CD4-positive, alpha-beta T cell treated with Interleukin-21 for 1 hour (primary cell): ENCODE measurements around the gene CDK5R2.
A peak's percentile ranks its signal among the peaks of the same experiment; 100 is the strongest.

Source experiments
- DNase-seq: peaks from one replicate; pipeline ENCODE4 v3.0.0-alpha.2; 2020

Gene CDK5R2

GRCh38 chr2:218990612-218991011, 31.1 kb downstream of the CDK5R2 start:
- DNase-seq: no peak

DNA sequence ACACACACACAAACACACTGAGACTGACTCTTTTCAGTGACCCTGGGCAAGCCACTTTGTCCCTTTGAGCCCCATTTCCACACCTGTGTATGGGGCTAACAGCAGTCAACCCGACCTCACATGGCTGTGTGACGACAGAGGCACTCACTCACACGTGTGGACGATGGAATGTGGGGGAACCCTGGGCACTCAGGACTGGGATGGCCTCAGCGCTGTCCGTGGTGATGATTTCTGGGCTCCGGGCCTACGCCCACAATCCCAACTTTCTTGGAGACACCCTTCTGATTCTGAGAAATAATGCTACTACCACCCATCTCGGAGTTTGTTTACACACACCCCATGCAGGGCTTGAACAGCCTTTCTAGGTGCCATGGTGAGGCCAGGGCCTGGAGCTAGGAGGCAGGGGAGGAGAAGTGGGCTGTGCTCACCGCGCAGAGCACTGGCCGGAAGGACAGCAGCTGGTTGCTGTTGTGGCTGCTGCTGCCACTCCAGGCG, 32.3 kb downstream of the CDK5R2 start:
- no peak for DNase-seq

- no peak for DNase-seq
Observed at GRCh38 chr2:218992196-218992595, 32.7 kb downstream of the CDK5R2 start.

DNA sequence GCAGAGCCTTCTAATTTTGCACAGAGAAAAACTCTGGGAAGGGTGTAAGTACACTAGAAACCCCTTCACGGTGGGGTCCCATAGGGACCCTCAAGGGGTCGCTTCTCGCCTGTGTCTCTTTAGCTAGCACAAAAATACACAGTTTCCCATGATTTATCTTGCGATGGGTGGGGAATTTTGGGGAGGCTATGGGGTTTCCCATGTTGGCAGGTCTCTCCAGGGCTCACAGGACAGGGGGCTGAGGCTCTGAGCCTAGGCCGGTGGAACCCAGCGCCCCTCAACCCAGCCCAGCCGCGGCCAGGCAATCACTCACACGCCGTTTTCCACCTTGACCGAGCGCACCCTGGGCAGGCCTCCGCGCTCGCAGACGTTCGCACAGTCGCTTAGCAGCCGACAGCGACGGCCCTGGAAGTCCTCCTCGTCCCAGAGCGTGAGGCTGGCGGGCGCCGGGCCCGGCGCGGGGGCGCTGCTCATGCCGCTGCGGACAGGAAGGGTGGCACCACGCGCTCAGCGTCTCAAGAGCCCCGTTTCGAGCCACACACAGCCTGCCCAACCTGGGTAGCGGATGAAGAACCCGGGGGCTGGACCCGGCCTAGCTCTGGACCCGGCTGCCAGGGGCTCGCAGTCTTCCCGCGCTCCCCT, 33.4 kb downstream of the CDK5R2 start:
- no peak for DNase-seq

DNA sequence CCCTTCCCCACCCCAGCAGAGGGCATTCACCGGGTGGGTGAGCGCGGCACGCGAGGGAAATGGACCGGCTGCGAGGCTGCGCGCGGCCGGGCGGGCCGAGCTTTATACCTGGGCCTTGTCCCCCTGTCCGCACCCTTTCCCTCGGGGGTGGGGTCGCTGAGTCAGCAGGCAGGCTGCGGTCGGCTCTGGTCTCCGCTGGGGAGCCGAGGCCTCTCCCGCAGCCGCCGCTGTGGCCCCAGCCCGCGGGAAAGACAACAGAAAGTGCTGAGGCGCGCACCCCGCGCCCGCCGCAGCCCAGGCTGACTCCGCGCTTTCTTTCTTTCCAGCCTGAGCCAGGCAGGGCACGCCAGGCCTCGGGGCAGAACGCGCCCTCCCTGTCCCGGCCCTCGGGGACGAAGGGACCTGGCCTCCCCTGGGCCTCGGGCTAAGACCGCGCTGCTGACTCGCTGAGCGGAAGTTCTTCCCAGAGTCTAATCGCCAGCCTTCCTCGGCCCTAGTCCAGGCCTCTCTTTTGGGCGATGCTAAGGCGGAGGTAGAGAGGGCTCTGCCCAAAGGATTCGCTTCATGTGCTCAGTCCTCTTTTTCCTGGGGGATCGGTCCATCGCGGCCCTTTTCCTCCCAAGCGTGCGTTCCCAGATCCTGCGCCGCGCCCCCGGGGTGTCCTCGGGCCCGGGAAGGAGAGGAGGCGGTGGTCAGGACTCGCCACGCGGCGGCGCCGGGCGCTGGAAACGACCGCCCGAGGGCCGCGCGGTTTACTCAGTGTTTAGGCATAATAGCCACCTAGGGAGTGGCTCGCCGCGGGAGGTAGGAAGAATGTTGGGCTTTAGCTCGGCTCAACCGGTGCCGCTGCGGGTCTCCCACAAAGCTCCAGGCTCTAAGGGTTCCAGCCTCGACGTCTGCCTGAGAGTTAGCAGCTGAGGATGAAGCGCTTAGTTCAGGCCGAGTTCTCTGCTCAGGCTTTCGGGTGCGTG, 34.2 kb downstream of the CDK5R2 start, which contains the start of gene CRYBA2:
Gene CRYBA2, minus strand, starts transcription at position 78 of the 971 bp plus-strand sequence. CDS start 246 bp downstream, outside the sequence.
- DNase-seq: no peak

- no peak for DNase-seq
Observed at GRCh38 chr2:218995561-218995960, 36.1 kb downstream of the CDK5R2 start.

DNA sequence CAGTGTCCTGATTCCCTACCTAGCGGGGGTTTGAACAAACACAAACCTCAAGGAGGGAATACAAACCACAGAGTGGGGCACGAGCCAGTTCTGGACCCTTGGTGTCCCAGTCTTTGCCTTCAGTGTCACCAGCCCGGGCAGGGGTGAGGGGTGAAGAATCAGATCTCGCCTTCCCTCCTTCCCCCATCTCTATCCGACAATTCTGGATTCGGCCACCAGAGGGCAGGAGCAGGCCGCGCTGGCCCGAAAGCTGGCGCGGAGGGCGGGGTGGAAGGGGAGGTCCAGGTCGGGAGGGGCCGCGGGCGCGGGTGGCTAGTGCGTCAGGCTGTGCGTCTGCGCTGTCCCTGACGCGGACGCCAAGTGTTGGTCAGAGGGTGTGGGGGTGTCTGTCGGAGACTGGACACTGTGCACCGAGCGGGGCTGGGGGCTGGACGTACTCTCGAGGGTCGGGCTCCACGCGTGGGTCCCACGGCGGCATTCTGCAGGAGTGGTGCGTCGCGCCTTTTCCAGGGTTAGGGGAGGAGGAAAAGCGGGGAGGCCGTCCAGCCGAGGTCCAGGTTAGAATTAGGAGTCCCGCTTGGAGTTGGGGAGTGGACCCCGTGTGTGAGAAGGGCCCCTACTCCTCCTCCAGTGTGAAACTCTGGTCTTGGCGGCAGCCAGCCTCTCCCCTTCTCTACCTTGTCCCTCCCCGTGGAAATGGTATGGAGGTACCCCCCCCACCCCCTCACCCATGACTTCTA, 36.7 kb downstream of the CDK5R2 start:
- peak; percentile 80 for DNase-seq

GRCh38 chr2:218996937-218997336, 37.5 kb downstream of the CDK5R2 start:
- DNase-seq: no peak

GRCh38 chr2:218997731-218998130, 38.3 kb downstream of the CDK5R2 start:
- no peak for DNase-seq

DNA sequence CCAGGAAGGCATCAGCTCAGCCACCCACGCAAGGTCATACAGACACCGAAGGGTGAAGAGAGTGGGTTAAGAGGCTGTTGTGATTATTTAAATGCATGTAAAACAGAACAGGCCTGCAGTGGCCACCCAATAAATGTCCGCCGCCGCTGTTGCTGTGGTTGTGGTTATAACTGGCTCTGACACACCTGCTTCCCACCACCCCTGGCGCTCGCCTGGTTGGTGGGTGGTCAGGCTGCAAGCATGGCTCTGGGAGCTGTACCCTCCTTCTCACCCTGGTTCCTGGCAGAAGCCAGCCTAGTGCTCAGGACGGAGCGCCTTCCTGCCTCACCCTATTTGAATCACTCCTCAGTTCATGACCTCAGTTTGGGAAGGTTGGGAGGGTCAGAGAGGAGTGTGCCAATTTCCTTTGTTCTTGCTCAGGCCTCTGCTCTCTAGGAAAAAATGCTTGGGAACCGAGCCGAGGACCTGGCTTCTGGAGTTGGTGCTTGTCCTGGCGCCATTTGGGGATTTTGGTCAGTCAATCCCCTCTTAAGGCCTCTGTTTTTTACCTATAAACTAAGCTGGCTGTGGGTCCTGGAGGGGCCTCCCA, 39.0 kb downstream of the CDK5R2 start:
- no peak for DNase-seq

DNA sequence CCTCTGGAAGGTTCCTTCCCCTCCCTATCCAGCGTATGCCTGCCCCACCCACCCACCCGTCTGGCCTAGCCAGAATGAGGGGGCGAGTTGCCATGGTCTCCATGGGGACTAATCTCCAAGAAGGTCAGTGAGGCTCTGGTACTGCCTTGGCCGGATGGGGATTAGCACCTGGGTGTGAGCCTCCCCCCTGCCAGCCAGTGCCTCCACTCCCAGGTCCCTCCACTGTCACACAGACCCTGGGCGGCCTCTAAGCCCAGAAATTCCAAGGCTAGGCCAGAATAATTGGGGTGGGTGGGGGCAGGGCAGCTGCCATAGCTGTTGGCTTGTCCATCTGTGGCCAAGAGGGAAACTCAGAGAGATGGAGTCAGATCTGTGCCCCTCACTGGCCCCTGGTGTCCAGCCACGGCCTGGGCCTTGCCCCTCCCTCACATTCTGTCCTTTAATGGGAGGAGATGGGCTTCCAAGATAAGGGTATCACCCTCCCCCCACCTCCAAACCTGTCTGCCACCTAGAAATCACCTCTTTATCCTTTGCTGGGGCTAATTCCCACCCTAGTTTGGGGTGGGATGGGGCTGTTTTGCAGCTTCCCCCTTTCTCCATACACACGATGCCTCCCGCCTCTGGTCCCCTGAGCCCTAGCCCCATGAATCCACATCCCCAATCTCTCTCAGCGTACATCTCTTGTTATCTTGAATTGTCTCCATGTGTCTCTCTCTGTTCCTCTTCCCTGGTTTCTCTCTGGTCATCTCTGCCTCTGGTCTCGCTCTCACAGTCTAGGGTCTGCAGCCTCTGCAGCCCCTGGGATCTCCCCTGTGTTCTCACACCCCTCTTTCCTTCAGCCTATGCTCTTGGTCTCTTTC, 39.8 kb downstream of the CDK5R2 start:
- DNase-seq: no peak

- no peak for DNase-seq
Observed at GRCh38 chr2:218999881-219000568, 40.6 kb downstream of the CDK5R2 start.

DNA sequence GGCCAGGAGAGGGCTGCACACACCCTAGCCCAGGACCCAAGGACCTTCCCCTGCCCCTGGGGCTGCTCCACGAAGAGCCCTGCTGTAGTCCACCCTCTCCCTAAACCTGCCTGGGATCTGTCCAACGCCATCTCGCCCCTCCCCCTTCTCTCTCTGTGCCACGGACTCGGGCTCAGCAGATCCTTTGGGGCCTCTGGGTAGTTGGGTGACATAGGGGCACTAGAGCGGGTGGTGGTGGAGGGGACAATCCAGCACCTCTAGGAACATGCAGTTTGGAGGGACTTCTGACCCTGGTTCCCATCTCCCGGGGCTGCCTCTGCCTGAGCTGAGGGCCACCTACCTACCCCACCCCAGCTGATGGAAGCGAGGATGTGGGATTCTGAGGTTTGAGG, 41.1 kb downstream of the CDK5R2 start:
- DNase-seq: no peak

- DNase-seq: no peak
Observed at GRCh38 chr2:219001100-219001576, 41.7 kb downstream of the CDK5R2 start.

DNA sequence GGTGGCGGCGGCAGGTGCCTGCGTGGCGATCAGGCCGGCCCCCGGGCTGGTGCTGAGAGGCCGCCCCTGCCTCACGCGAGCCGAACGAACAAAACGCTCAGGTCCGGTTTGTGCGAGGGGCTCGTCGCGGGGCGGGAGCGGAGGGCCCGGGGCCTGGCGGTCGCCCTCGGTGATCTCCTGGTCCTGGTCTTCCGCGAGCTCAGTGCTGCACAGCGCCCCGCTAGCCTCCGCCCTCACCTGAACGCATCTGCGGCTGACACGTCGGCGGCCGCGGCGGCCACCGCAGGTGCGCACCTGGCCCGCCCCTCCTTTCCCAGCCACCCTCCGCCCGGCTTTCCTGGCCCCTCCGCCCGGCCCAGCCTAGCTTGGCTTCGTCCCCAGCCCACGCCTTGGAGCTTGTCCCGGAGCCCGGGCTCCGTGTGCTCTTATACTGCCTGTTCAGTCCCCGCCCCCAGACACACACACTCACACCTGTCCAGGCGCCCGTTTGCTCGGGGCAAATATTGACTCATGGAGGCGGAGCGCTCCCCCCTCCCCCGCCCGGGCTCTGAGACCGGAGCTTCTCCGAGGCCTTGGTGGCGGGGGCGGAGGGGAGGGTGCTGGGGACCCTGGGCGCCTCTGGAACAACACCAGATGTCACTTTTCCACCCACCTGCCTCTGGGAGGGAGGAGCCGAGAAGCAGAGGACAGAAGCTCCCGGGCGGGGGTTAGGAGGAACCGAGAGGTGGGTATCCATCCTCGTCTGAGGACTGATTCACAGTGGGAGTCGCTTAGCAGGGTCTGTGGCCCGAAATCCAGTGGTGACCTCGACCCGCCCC, 42.3 kb downstream of the CDK5R2 start:
- DNase-seq: no peak

DNA sequence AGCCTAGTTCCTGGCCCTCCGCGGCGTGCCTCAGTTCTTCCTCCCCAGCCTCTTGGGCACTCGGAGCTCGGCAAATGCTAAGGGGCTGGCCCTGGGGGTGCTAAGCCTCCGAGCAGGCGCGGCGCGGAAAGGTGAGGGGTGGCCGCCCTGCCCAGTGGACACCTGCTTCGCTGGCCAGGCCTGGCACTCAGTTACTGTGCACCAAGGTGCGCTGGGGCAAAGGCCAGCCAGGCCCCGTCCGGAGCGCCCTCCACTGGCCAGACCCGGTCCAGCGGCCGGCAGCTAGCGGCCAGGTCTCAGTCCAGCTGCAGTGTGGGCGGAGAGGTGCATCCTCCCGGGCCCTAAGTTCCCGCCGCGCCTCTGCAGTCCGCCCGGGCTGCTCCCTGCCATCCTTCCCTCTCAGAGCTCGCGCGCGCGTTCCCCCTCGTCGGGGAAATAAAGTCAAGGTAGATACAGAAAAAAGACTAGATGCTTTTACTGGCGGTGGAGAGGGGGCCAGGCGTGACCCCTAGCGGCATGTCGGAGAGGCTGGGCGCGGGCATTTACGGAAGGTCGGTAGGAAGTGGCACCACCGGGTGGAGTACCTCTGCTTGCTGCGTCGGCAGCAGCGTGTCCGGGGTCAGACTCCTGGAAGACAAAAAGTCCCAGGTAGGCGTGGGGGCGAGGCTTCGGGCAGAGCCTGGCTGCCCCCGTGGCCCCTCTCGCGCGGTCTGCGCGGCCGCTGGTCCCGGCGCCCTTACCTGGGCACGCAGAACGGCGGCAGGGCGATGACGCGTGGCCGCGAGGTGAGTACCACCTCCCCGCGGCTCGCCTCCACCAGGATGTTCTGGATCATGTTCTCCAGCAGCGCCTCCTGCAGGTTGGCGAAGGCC, 43.2 kb downstream of the CDK5R2 start:
- peak; percentile 43 for DNase-seq

DNA sequence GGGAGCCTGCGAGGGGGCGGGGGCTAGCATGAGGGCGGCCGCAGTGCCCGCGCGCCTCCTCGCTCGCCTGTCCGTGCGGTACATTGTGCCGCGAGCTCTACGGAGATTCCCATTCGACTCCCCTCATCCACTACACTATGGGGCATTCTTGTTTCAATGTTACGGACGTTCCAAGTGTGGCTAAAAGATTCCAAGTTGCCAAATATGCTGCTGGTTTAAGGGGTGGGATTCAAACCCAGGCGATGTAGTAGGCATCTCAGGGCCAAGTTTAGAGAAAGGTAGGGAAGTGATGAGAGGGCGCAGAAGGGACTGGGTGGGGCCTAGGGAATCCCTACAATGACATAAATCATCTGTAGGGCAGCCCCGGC, 43.8 kb downstream of the CDK5R2 start:
- DNase-seq: no peak

- DNase-seq: no peak
Observed at GRCh38 chr2:219003979-219004378, 44.5 kb downstream of the CDK5R2 start.

- no peak for DNase-seq
Observed at GRCh38 chr2:219009294-219009693, 49.8 kb downstream of the CDK5R2 start.
